HepG2 (cell line): ENCODE data around the gene FOSB. TPM values are rescaled to one million over a fixed set of nuclear protein-coding genes. Genes with fewer than 3 reads are reported as not detected.

ENCODE experiments used
- KAT8 ChIP-seq: IDR thresholded peaks from 2 replicates; pipeline ENCODE4 v1.6.1; 2016; ENCODE audit warnings: missing genetic modification reagents, missing compliant biosample characterization
- NONO ChIP-seq, 2 experiments: fragments of 450-650 bp in 1 of 2; sonication (generic) in 1 of 2; formaldehyde crosslinking in 1 of 2; IDR thresholded peaks in 1 of 2; conservative IDR thresholded peaks in 1 of 2; 2 replicates each; pipeline versions ENCODE4 v1.6.1 to v1.8.0; 2017 to 2022; ENCODE audit warnings: mild to moderate bottlenecking in 1 of 2, missing genetic modification reagents in 1 of 2, moderate library complexity in 1 of 2
- NR2F6 ChIP-seq, 2 experiments: IDR thresholded peaks; 2 replicates each; pipeline ENCODE4 v1.6.1; 2016; ENCODE audit warnings: antibody characterized with exemption in 1 of 2, mild to moderate bottlenecking in 1 of 2
- RBM22 ChIP-seq: fragments of 200-400 bp; formaldehyde crosslinking; optimal IDR thresholded peaks from 2 replicates; pipeline ENCODE3; 2017; ENCODE audit warnings: mild to moderate bottlenecking, low read length, moderate library complexity
- TEAD3 ChIP-seq: optimal IDR thresholded peaks from 2 replicates; pipeline ENCODE3; 2016; ENCODE audit warnings: borderline replicate concordance
- TGIF2 ChIP-seq: IDR thresholded peaks from 2 replicates; pipeline ENCODE4 v1.6.1; 2016; ENCODE audit warnings: control low read depth, missing compliant biosample characterization
- ZFX ChIP-seq: sonication (generic); formaldehyde crosslinking; IDR thresholded peaks from 2 replicates; pipeline ENCODE4 v1.4.0; 2020; ENCODE audit warnings: mild to moderate bottlenecking, low read depth, missing genetic modification reagents, moderate library complexity
- ZSCAN21 ChIP-seq: sonication (generic); formaldehyde crosslinking; IDR thresholded peaks from 2 replicates; pipeline ENCODE4 v1.8.0; 2022; ENCODE audit warnings: mild to moderate bottlenecking, missing genetic modification reagents, moderate library complexity, borderline replicate concordance
- polyA plus RNA-seq, 8 experiments: library from polyadenylated mRNA; depleted of rRNA in 3 of 8; stranded (reverse) in 7 of 8; unstranded in 1 of 8; fragments of >200 nt; fragmentation: Illumina TruSeq in 4 of 8; extraction: Trizol in 4 of 8; gene quantifications; 2 replicates each; pipeline versions ENCODE4 v1.2.1 to v1.2.3, GENCODE V29; 2011 to 2016; ENCODE audit warnings: low read depth in 4 of 8, missing spikeins in 1 of 8, mixed read lengths in 1 of 8; ENCODE audit not compliant: insufficient read depth in 1 of 8
- total RNA-seq, 5 experiments: library from RNA; depleted of rRNA; stranded (reverse); fragments of >200 nt; fragmentation: Illumina TruSeq; extraction: Trizol; gene quantifications; 2 replicates each; pipeline ENCODE4 v1.2.3, GENCODE V29; 2016; ENCODE audit warnings: low read depth in 1 of 5
- TF ChIP-seq, protein P1 (sequence below): sonication (generic); formaldehyde crosslinking; IDR thresholded peaks from 2 replicates; pipeline ENCODE4 v1.5.0; 2020; ENCODE audit warnings: missing genetic modification reagents, mild to moderate bottlenecking, borderline replicate concordance
- TF ChIP-seq, protein P2 (sequence below): sonication (generic); formaldehyde crosslinking; IDR thresholded peaks from 2 replicates; pipeline ENCODE4 v1.8.0; 2022; ENCODE audit warnings: mild to moderate bottlenecking, missing genetic modification reagents; ENCODE audit not compliant: insufficient replicate concordance
- TF ChIP-seq, protein P3 (sequence below): sonication (generic); formaldehyde crosslinking; IDR thresholded peaks from 2 replicates; pipeline ENCODE4 v1.5.0; 2020; ENCODE audit warnings: mild to moderate bottlenecking, missing genetic modification reagents, moderate library complexity

Gene FOSB
- total and polyA plus RNA-seq, 2 of the 13 experiments (the other 11 are each of a cell fraction or from before 2014, with no cell fraction given) = 2.8 to 6.0 TPM

DNA sequence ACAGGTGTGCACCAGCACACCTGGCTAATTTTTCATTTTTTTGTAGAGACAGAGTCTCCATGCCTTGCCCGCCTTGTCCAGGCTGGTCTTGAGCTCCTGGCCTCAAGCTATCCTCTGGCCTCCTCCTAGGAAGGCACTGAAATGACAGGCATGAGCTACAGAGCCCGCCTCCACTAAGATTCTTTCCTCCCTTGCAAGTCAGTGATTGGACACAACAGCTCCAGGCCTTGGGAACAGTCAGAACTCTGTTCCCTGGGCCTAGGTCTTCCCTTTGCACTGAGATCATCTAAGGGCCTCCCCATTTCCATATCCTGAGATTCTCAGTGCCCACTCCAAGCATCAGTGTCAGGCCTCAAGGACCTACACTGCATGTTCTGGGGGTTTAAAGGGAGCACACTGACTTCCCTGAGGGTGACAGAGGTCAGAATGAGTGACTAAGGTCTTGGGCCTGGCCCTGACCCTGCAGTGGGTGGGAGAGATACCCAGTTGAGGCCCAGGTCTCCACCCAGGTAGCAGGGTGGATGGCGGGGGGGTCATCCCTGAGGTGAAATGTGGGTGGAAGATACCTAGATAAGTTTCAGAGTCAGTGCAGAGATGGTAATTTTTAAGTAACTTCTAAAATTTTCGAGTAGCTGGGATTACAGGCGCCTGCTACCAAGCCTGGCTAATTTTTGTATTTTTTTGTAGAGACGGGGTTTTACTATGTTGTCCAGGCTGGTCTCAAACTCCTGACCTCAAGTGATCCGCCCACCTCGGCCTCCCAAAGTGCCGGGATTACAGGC, 26.7 kb upstream of the FOSB start (continued):
- TF ChIP-seq, protein P1, sequence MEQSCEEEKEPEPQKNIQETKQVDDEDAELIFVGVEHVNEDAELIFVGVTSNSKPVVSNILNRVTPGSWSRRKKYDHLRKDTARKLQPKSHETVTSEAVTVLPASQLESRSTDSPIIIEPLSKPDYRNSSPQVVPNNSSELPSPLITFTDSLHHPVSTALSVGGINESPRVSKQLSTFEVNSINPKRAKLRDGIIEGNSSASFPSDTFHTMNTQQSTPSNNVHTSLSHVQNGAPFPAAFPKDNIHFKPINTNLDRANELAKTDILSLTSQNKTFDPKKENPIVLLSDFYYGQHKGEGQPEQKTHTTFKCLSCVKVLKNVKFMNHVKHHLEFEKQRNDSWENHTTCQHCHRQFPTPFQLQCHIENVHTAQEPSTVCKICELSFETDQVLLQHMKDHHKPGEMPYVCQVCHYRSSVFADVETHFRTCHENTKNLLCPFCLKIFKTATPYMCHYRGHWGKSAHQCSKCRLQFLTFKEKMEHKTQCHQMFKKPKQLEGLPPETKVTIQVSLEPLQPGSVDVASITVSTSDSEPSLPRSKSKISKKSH = 0 out of 2 replicates have a peak, but pooled peaks have one; percentile 9
- TF ChIP-seq, protein P2, sequence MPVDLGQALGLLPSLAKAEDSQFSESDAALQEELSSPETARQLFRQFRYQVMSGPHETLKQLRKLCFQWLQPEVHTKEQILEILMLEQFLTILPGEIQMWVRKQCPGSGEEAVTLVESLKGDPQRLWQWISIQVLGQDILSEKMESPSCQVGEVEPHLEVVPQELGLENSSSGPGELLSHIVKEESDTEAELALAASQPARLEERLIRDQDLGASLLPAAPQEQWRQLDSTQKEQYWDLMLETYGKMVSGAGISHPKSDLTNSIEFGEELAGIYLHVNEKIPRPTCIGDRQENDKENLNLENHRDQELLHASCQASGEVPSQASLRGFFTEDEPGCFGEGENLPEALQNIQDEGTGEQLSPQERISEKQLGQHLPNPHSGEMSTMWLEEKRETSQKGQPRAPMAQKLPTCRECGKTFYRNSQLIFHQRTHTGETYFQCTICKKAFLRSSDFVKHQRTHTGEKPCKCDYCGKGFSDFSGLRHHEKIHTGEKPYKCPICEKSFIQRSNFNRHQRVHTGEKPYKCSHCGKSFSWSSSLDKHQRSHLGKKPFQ (CRISPR knock-in tag) = no peak
- TF ChIP-seq NR2F6 (IDR thresholded peaks at IDR 0.05) (peak; percentile 34; the same call in 1 of the 2 replicates), NR2F6 (CRISPR knock-in tag; IDR thresholded peaks at IDR 0.05) (no peak), RBM22 (no peak), ZSCAN21 (CRISPR knock-in tag) (0 out of 2 replicates have a peak, but pooled peaks have one; percentile 22), KAT8 (0 out of 2 replicates have a peak, but pooled peaks have one; percentile 18), NONO (IDR thresholded peaks at IDR 0.05) (no peak), NONO (CRISPR knock-in tag; conservative IDR thresholded peaks at IDR 0.05) (no peak), TGIF2 (CRISPR knock-in tag) (peak; percentile 83), ZFX (CRISPR knock-in tag) (peak; percentile 48), TEAD3 (CRISPR knock-in tag) (peak; percentile 3)
- TF ChIP-seq, protein P3, sequence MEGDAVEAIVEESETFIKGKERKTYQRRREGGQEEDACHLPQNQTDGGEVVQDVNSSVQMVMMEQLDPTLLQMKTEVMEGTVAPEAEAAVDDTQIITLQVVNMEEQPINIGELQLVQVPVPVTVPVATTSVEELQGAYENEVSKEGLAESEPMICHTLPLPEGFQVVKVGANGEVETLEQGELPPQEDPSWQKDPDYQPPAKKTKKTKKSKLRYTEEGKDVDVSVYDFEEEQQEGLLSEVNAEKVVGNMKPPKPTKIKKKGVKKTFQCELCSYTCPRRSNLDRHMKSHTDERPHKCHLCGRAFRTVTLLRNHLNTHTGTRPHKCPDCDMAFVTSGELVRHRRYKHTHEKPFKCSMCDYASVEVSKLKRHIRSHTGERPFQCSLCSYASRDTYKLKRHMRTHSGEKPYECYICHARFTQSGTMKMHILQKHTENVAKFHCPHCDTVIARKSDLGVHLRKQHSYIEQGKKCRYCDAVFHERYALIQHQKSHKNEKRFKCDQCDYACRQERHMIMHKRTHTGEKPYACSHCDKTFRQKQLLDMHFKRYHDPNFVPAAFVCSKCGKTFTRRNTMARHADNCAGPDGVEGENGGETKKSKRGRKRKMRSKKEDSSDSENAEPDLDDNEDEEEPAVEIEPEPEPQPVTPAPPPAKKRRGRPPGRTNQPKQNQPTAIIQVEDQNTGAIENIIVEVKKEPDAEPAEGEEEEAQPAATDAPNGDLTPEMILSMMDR = peak; percentile 7; the same call in 1 of the 2 replicates
